HEK293T (cell line): ENCODE data around the gene KCNJ3.

Experiments used
- FOXA1 ChIP-seq: fragments of 450-650 bp; IDR thresholded peaks from 2 replicates; pipeline ENCODE4 v1.6.1; 2016; ENCODE audit warnings: mild to moderate bottlenecking
- FOXM1 ChIP-seq: fragments of 450-650 bp; IDR thresholded peaks from 2 replicates; pipeline ENCODE4 v1.6.1; 2017; ENCODE audit warnings: mild to moderate bottlenecking, borderline replicate concordance
- HDGF ChIP-seq: fragments of 450-650 bp; IDR thresholded peaks from 2 replicates; pipeline ENCODE4 v1.6.1; 2017; ENCODE audit warnings: antibody characterized with exemption, borderline replicate concordance
- PKNOX1 ChIP-seq: fragments of 450-650 bp; IDR thresholded peaks from 2 replicates; pipeline ENCODE4 v1.6.1; 2016
- SUZ12 ChIP-seq: fragments of 450-650 bp; IDR thresholded peaks from 2 replicates; pipeline ENCODE4 v1.6.1; 2016; ENCODE audit warnings: mild to moderate bottlenecking

- no peak for TF ChIP-seq HDGF
- no peak for TF ChIP-seq SUZ12
- no peak for TF ChIP-seq FOXA1
- TF ChIP-seq PKNOX1, result no peak
- no peak for TF ChIP-seq FOXM1
Measured at GRCh38 chr2:154724194-154724797, 25.8 kb downstream of the KCNJ3 start.
